ENCODE data around the gene RASA2.

DNA sequence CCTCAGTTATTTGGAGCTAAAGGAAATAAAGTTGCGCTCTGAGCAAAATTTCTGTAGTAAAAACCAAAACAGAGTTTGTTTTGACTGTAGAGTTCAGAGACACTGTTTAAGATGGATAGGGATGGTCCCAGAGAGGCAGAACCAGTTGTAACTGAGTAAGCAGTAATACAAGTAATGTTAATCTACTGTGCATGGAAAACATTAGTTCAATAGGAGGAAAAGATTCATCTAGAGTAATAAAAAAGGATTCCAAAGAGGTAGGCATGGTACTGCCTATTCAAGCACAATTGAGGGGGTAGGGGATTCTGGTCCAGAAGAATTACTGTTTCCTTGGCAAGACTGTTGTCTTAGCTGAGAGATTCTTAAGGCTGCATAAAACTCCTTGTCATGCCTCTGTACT is 77.4 kb downstream of the RASA2 start:
- TF ChIP-seq, protein P1, sequence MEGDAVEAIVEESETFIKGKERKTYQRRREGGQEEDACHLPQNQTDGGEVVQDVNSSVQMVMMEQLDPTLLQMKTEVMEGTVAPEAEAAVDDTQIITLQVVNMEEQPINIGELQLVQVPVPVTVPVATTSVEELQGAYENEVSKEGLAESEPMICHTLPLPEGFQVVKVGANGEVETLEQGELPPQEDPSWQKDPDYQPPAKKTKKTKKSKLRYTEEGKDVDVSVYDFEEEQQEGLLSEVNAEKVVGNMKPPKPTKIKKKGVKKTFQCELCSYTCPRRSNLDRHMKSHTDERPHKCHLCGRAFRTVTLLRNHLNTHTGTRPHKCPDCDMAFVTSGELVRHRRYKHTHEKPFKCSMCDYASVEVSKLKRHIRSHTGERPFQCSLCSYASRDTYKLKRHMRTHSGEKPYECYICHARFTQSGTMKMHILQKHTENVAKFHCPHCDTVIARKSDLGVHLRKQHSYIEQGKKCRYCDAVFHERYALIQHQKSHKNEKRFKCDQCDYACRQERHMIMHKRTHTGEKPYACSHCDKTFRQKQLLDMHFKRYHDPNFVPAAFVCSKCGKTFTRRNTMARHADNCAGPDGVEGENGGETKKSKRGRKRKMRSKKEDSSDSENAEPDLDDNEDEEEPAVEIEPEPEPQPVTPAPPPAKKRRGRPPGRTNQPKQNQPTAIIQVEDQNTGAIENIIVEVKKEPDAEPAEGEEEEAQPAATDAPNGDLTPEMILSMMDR (IDR thresholded peaks at IDR 0.05), result no peak
- TF ChIP-seq POLR2A (IDR thresholded peaks at IDR 0.05; ENCODE audit: low read depth) (no peak), EP300 (IDR thresholded peaks at IDR 0.05) (no peak)
